WTC11 (cell line): ENCODE results near the gene SRPRB. TPM values are rescaled to one million over a fixed set of nuclear protein-coding genes. Genes with fewer than 3 reads are reported as not detected.

Source experiments
- ATAC-seq: fragments of 200-7000 bp; cut with Tn5 transposase; 2 replicates; pipeline ENCODE4 v1.10.0; 2021; ENCODE audit warnings: mild to moderate bottlenecking, moderate library complexity
- Bru-seq: library from RNA; stranded (reverse); fragments of 400-500 nt; gene quantifications from one replicate; lab custom pipeline; 2021; lab: Mats Ljungman, UMichigan
- CTCF ChIA-PET: fragments of 300-600 bp; sonication (Branson Sonifier 250); formaldehyde crosslinking; loops from one replicate; lab custom pipeline; 2021; ENCODE audit warnings: antibody characterized with exemption; lab: Charles Lee
- POLR2A ChIA-PET: fragments of 350-600 bp; sonication (Branson Sonifier 250); formaldehyde crosslinking; loops from one replicate; lab custom pipeline; 2021; ENCODE audit warnings: antibody characterized with exemption; lab: Charles Lee
- DNase-seq: peaks from one replicate; pipeline ENCODE4 v3.0.0; 2021; ENCODE audit warnings: low spot score
- H3K27ac Mint-ChIP-seq: 2 replicates; pipeline ENCODE4 v1.8.0; 2021; ENCODE audit warnings: mixed read lengths
- H3K27me3 Mint-ChIP-seq: 2 replicates; pipeline ENCODE4 v1.8.0; 2021; ENCODE audit warnings: low read depth, mild to moderate bottlenecking, moderate library complexity, mixed read lengths
- H3K36me3 Mint-ChIP-seq: 2 replicates; pipeline ENCODE4 v1.8.0; 2021; ENCODE audit warnings: mixed read lengths
- H3K4me1 Mint-ChIP-seq: 2 replicates; pipeline ENCODE4 v1.8.0; 2022; ENCODE audit warnings: mixed read lengths
- H3K4me3 Mint-ChIP-seq: 2 replicates; pipeline ENCODE4 v1.8.0; 2021; ENCODE audit warnings: mild to moderate bottlenecking, moderate library complexity, mixed read lengths
- H3K9me3 Mint-ChIP-seq: 2 replicates; pipeline ENCODE4 v1.8.0; 2021; ENCODE audit warnings: mixed read lengths
- CREB1 ChIP-seq: sonication (generic); formaldehyde crosslinking; IDR thresholded peaks from 2 replicates; pipeline ENCODE4 v1.8.0; 2023; ENCODE audit warnings: mild to moderate bottlenecking, missing genetic modification reagents
- ETV6 ChIP-seq: sonication (generic); formaldehyde crosslinking; IDR thresholded peaks from 2 replicates; pipeline ENCODE4 v1.8.1; 2022; ENCODE audit warnings: mild to moderate bottlenecking, missing genetic modification reagents
- FOXK1 ChIP-seq: sonication (generic); formaldehyde crosslinking; IDR thresholded peaks from 2 replicates; pipeline ENCODE4 v1.8.0; 2022; ENCODE audit warnings: mild to moderate bottlenecking, moderate library complexity, missing genetic modification reagents
- FOXP1 ChIP-seq: sonication (generic); formaldehyde crosslinking; IDR thresholded peaks from 2 replicates; pipeline ENCODE4 v1.8.0; 2022; ENCODE audit warnings: missing genetic modification reagents, mild to moderate bottlenecking, moderate library complexity, borderline replicate concordance
- GABPB1 ChIP-seq: sonication (generic); formaldehyde crosslinking; IDR thresholded peaks from 2 replicates; pipeline ENCODE4 v1.8.1; 2023; ENCODE audit warnings: mild to moderate bottlenecking, missing genetic modification reagents
- GRHL2 ChIP-seq: fragments of 250-450 bp; sonication (Bioruptor Pico); IDR thresholded peaks from 2 replicates; pipeline ENCODE4 v1.8.0; 2022; ENCODE audit warnings: mild to moderate bottlenecking, moderate library complexity; ENCODE audit not compliant: insufficient replicate concordance, severe bottlenecking
- JAZF1 ChIP-seq: fragments of 250-450 bp; sonication (Bioruptor Pico); IDR thresholded peaks from 2 replicates; pipeline ENCODE4 v1.9.0; 2021; ENCODE audit warnings: moderate library complexity, mild to moderate bottlenecking, inconsistent platforms
- NFE2L1 ChIP-seq: sonication (generic); formaldehyde crosslinking; IDR thresholded peaks from 2 replicates; pipeline ENCODE4 v1.8.1; 2023; ENCODE audit warnings: missing genetic modification reagents
- OVOL2 ChIP-seq: fragments of 250-450 bp; sonication (Bioruptor Pico); IDR thresholded peaks from 2 replicates; pipeline ENCODE4 v1.9.0; 2021; ENCODE audit warnings: mild to moderate bottlenecking, borderline replicate concordance
- PRRX2 ChIP-seq: fragments of 250-450 bp; sonication (Bioruptor Pico); IDR thresholded peaks from 2 replicates; pipeline ENCODE4 v1.8.0; 2021; ENCODE audit warnings: mild to moderate bottlenecking
- SOX15 ChIP-seq: fragments of 250-450 bp; sonication (Bioruptor Pico); IDR thresholded peaks from 2 replicates; pipeline ENCODE4 v1.9.0; 2021; ENCODE audit warnings: mild to moderate bottlenecking
- TEAD1 ChIP-seq: sonication (generic); formaldehyde crosslinking; IDR thresholded peaks from 2 replicates; pipeline ENCODE4 v1.8.0; 2022; ENCODE audit warnings: mild to moderate bottlenecking, missing genetic modification reagents
- ZNF671 ChIP-seq: fragments of 250-450 bp; sonication (Bioruptor Pico); IDR thresholded peaks from 2 replicates; pipeline ENCODE4 v1.8.0; 2021; ENCODE audit warnings: mild to moderate bottlenecking
- long read RNA-seq, 3 experiments: library from RNA in 1 of 3; library from capped mRNA in 1 of 3; library from polyadenylated mRNA in 1 of 3; unstranded in 2 of 3; stranded (forward) in 1 of 3; transcript quantifications; one replicate each; pipeline ENCODE4 v2.0.0, GENCODE V29; 2021
- total RNA-seq: library from RNA; stranded (reverse); gene quantifications from 3 replicates; pipeline ENCODE4 v1.2.3, GENCODE V29; 2021
- TF ChIP-seq, protein P1 (sequence below): sonication (generic); formaldehyde crosslinking; IDR thresholded peaks from 2 replicates; pipeline ENCODE4 v1.8.1; 2023; ENCODE audit warnings: mild to moderate bottlenecking, moderate library complexity, missing genetic modification reagents
- TF ChIP-seq, protein P2 (sequence below): sonication (generic); formaldehyde crosslinking; IDR thresholded peaks from 2 replicates; pipeline ENCODE4 v1.8.0; 2023; ENCODE audit warnings: missing genetic modification reagents
- TF ChIP-seq, protein P3 (sequence below): sonication (generic); formaldehyde crosslinking; IDR thresholded peaks from 2 replicates; pipeline ENCODE4 v1.8.0; 2022; ENCODE audit warnings: mild to moderate bottlenecking, missing genetic modification reagents
- TF ChIP-seq, protein P4 (sequence below): sonication (generic); formaldehyde crosslinking; IDR thresholded peaks from 2 replicates; pipeline ENCODE4 v1.8.0; 2022; ENCODE audit warnings: mild to moderate bottlenecking, missing genetic modification reagents
- TF ChIP-seq, protein P5 (sequence below): sonication (generic); formaldehyde crosslinking; IDR thresholded peaks from 2 replicates; pipeline ENCODE4 v1.8.0; 2023; ENCODE audit warnings: missing genetic modification reagents, mild to moderate bottlenecking, borderline replicate concordance

The SRPRB gene, protein sequence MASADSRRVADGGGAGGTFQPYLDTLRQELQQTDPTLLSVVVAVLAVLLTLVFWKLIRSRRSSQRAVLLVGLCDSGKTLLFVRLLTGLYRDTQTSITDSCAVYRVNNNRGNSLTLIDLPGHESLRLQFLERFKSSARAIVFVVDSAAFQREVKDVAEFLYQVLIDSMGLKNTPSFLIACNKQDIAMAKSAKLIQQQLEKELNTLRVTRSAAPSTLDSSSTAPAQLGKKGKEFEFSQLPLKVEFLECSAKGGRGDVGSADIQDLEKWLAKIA
- total RNA-seq (40.9 to 42.2 TPM (median 41.2 TPM) in 3 replicates), Bru-seq, nascent RNA (percentile 81 among the genes with signal in this experiment)
- long read RNA-seq, experiment 1, partial matches to known transcripts: 117 of 123 reads
- long read RNA-seq, experiment 1, other reads (novel, unspliced or antisense): 5 of 123 reads
- long read RNA-seq, experiment 2, partial matches to known transcripts: 44 of 56 reads
- long read RNA-seq, experiment 2, other reads (novel, unspliced or antisense): 11 of 56 reads
- long read RNA-seq, experiment 3, partial matches to known transcripts: 47 of 50 reads
- long read RNA-seq, experiment 3, other reads (novel, unspliced or antisense): 2 of 50 reads

DNA sequence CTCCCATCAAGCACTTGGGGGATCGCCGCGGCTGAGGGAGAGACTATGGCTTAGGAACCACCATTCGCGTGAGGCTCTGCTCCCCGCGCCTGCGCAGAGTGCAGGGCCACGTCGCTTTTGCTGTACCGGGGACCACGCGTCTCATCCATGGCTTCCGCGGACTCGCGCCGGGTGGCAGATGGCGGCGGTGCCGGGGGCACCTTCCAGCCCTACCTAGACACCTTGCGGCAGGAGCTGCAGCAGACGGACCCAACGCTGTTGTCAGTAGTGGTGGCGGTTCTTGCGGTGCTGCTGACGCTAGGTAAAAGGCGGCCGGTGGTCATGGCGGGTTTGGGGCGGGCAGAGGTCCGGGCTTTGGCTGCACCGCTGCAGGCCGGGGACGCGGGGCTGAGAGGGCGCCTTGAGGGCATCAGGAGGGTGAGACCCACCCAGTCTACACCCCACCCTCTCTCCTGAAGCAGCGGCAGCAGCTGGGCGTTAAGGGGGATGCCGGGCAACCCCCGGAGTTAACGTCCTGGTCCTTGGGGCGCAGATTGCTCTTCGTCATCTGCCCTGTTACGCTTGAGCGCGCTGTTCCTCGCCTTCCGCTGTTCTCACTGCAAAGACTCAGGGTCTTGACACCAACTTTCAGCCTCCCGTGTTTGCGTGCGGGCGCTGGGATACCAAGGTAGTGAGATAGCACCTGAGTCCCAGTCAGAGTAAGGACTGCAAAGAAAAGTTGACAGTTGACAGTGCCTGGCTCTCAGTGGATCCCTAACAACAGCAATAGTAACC, at the start of gene SRPRB:
SRPRB (plus strand) TSS at position 114 of the 774 bp plus-strand sequence; CDS start at position 148, 34 bp downstream.
- no peaks in the 10 kb centered on the region for H3K9me3 Mint-ChIP-seq
- H3K4me1 Mint-ChIP-seq: peaks cover 13% of the 10 kb centered on the region
- ATAC-seq (peak; percentile 99), DNase-seq (peak; percentile 91)
- peaks cover 32% of the 10 kb centered on the region for H3K36me3 Mint-ChIP-seq
- H3K27me3 Mint-ChIP-seq: peaks cover 11% of the 10 kb centered on the region
- POLR2A ChIA-PET: no interaction called here
- H3K27ac Mint-ChIP-seq: peak within 1 kb of the TSS; percentile 71; the same call in 1 of the 2 replicates
- TF ChIP-seq TEAD1: peak; percentile 69
- TF ChIP-seq, protein P1, sequence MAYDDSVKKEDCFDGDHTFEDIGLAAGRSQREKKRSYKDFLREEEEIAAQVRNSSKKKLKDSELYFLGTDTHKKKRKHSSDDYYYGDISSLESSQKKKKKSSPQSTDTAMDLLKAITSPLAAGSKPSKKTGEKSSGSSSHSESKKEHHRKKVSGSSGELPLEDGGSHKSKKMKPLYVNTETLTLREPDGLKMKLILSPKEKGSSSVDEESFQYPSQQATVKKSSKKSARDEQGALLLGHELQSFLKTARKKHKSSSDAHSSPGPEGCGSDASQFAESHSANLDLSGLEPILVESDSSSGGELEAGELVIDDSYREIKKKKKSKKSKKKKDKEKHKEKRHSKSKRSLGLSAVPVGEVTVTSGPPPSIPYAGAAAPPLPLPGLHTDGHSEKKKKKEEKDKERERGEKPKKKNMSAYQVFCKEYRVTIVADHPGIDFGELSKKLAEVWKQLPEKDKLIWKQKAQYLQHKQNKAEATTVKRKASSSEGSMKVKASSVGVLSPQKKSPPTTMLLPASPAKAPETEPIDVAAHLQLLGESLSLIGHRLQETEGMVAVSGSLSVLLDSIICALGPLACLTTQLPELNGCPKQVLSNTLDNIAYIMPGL (CRISPR knock-in tag): peak; percentile 44; the same call in 1 of the 2 replicates
- TF ChIP-seq GABPB1 (CRISPR knock-in tag): peak; percentile 17; the same call in 1 of the 2 replicates
- TF ChIP-seq, protein P2, sequence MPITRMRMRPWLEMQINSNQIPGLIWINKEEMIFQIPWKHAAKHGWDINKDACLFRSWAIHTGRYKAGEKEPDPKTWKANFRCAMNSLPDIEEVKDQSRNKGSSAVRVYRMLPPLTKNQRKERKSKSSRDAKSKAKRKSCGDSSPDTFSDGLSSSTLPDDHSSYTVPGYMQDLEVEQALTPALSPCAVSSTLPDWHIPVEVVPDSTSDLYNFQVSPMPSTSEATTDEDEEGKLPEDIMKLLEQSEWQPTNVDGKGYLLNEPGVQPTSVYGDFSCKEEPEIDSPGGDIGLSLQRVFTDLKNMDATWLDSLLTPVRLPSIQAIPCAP (CRISPR knock-in tag): peak; percentile 57
- TF ChIP-seq, protein P3, sequence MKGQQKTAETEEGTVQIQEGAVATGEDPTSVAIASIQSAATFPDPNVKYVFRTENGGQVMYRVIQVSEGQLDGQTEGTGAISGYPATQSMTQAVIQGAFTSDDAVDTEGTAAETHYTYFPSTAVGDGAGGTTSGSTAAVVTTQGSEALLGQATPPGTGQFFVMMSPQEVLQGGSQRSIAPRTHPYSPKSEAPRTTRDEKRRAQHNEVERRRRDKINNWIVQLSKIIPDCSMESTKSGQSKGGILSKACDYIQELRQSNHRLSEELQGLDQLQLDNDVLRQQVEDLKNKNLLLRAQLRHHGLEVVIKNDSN (CRISPR knock-in tag): peak; percentile 28; the same call in 1 of the 2 replicates
- no peak for TF ChIP-seq SOX15 (CRISPR knock-in tag)
- TF ChIP-seq OVOL2 (CRISPR knock-in tag): no peak
- no peak for TF ChIP-seq ZNF671 (CRISPR knock-in tag)
- peak; percentile 67; the same call in 1 of the 2 replicates for TF ChIP-seq FOXP1
- TF ChIP-seq PRRX2 (CRISPR knock-in tag): no peak
- 0 out of 2 replicates have a peak, but pooled peaks have one; percentile 27 for TF ChIP-seq CREB1 (CRISPR knock-in tag)
- TF ChIP-seq ETV6 (CRISPR knock-in tag): peak; percentile 68; the same call in 1 of the 2 replicates
- TF ChIP-seq NFE2L1 (CRISPR knock-in tag): peak; percentile 65; the same call in 1 of the 2 replicates
- TF ChIP-seq FOXK1 (CRISPR knock-in tag): peak; percentile 47; the same call in 1 of the 2 replicates
- TF ChIP-seq, protein P4, sequence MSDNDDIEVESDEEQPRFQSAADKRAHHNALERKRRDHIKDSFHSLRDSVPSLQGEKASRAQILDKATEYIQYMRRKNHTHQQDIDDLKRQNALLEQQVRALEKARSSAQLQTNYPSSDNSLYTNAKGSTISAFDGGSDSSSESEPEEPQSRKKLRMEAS (CRISPR knock-in tag): peak; percentile 96
- TF ChIP-seq, protein P5, sequence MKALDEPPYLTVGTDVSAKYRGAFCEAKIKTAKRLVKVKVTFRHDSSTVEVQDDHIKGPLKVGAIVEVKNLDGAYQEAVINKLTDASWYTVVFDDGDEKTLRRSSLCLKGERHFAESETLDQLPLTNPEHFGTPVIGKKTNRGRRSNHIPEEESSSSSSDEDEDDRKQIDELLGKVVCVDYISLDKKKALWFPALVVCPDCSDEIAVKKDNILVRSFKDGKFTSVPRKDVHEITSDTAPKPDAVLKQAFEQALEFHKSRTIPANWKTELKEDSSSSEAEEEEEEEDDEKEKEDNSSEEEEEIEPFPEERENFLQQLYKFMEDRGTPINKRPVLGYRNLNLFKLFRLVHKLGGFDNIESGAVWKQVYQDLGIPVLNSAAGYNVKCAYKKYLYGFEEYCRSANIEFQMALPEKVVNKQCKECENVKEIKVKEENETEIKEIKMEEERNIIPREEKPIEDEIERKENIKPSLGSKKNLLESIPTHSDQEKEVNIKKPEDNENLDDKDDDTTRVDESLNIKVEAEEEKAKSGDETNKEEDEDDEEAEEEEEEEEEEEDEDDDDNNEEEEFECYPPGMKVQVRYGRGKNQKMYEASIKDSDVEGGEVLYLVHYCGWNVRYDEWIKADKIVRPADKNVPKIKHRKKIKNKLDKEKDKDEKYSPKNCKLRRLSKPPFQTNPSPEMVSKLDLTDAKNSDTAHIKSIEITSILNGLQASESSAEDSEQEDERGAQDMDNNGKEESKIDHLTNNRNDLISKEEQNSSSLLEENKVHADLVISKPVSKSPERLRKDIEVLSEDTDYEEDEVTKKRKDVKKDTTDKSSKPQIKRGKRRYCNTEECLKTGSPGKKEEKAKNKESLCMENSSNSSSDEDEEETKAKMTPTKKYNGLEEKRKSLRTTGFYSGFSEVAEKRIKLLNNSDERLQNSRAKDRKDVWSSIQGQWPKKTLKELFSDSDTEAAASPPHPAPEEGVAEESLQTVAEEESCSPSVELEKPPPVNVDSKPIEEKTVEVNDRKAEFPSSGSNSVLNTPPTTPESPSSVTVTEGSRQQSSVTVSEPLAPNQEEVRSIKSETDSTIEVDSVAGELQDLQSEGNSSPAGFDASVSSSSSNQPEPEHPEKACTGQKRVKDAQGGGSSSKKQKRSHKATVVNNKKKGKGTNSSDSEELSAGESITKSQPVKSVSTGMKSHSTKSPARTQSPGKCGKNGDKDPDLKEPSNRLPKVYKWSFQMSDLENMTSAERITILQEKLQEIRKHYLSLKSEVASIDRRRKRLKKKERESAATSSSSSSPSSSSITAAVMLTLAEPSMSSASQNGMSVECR (CRISPR knock-in tag): peak; percentile 66; the same call in 1 of the 2 replicates
- TF ChIP-seq JAZF1: no peak
- no peak for TF ChIP-seq GRHL2 (CRISPR knock-in tag)
- TF ChIP-seq, all 79 proteins: peak for 12
- CTCF ChIA-PET: interaction anchor here (1.5 kb wide), 1 partner anchor 142 kb away, joined by 3 read pairs; no protein-coding TSS in a partner anchor
- peak within 1 kb of the TSS; percentile 87 for H3K4me3 Mint-ChIP-seq
